ENCODE data around the gene FFAR4.

GRCh38 chr10:93593254-93593653 is 26.8 kb downstream of the FFAR4 start:
- no peak for TF ChIP-seq POLR2AphosphoS5 (IDR thresholded peaks at IDR 0.05)
- TF ChIP-seq CTCF (IDR thresholded peaks at IDR 0.05): no peak

Data from upper lobe of left lung (tissue), 4 donors.